Neural progenitor cell (in vitro differentiated cells): ENCODE measurements around the gene STX19. TPM values are rescaled to one million over a fixed set of nuclear protein-coding genes. Genes with fewer than 3 reads are reported as not detected.
"Not testable (repeated sequence)": the region's sequence is repeated elsewhere in the genome, so short reads cannot be mapped to it uniquely, and the experiment has no call there.

Experiments used
- DNase-seq: peaks from one replicate; pipeline ENCODE4 v3.0.0-alpha.2; 2016; ENCODE audit warnings: low spot score
- H2AFZ ChIP-seq: fragments of 200-600 bp; sonication (generic); replicated peaks from 2 replicates; pipeline ENCODE4 v1.6.1; 2016; ENCODE audit warnings: antibody characterized with exemption
- H3F3A ChIP-seq: fragments of 200-600 bp; sonication (generic); 2 replicates; pipeline ENCODE4 v1.6.1; 2016; ENCODE audit warnings: antibody characterized with exemption, low read depth
- H3K27ac ChIP-seq: fragments of 200-600 bp; sonication (generic); 2 replicates; pipeline ENCODE4 v1.5.1; 2016; ENCODE audit warnings: mild to moderate bottlenecking
- H3K27me3 ChIP-seq: fragments of 200-600 bp; sonication (generic); 2 replicates; pipeline ENCODE4 v1.6.1; 2016; ENCODE audit warnings: mild to moderate bottlenecking, moderate library complexity
- H3K36me3 ChIP-seq: fragments of 200-600 bp; sonication (generic); 2 replicates; pipeline ENCODE4 v1.5.1; 2016
- H3K4me1 ChIP-seq: fragments of 200-600 bp; sonication (generic); 2 replicates; pipeline ENCODE4 v1.6.1; 2016; ENCODE audit warnings: mixed run types
- H3K4me2 ChIP-seq: fragments of 200-600 bp; sonication (generic); 2 replicates; pipeline ENCODE4 v1.6.1; 2016
- H3K4me3 ChIP-seq: fragments of 200-600 bp; sonication (generic); 2 replicates; pipeline ENCODE4 v1.5.1; 2016
- H3K79me2 ChIP-seq: fragments of 200-600 bp; sonication (generic); 2 replicates; pipeline ENCODE4 v1.6.1; 2016; ENCODE audit warnings: low read depth
- H3K9ac ChIP-seq: fragments of 200-600 bp; sonication (generic); 2 replicates; pipeline ENCODE4 v1.6.1; 2016
- H3K9me3 ChIP-seq: fragments of 200-600 bp; sonication (generic); 2 replicates; pipeline ENCODE4 v1.5.1; 2016; ENCODE audit warnings: low read depth
- H4K20me1 ChIP-seq: fragments of 200-600 bp; sonication (generic); 2 replicates; pipeline ENCODE4 v1.6.1; 2016; ENCODE audit warnings: low read depth
- H3K27ac Mint-ChIP-seq: 3 replicates; pipeline ENCODE4 v1.8.0; 2021; ENCODE audit warnings: mixed read lengths
- H3K27me3 Mint-ChIP-seq: 2 replicates; pipeline ENCODE4 v1.8.0; 2022; ENCODE audit warnings: low read depth, mild to moderate bottlenecking, inconsistent platforms, moderate library complexity, mixed read lengths; ENCODE audit not compliant: insufficient read depth
- H3K36me3 Mint-ChIP-seq: 3 replicates; pipeline ENCODE4 v1.8.0; 2021; ENCODE audit warnings: mixed read lengths
- H3K4me1 Mint-ChIP-seq: 3 replicates; pipeline ENCODE4 v1.8.0; 2021; ENCODE audit warnings: mixed read lengths
- H3K4me3 Mint-ChIP-seq: 3 replicates; pipeline ENCODE4 v1.8.0; 2021; ENCODE audit warnings: mild to moderate bottlenecking, moderate library complexity, mixed read lengths
- H3K9me3 Mint-ChIP-seq: 3 replicates; pipeline ENCODE4 v1.8.0; 2020; ENCODE audit warnings: mixed read lengths
- CTCF ChIP-seq: fragments of 200-600 bp; sonication (generic); IDR thresholded peaks from 2 replicates; pipeline ENCODE4 v1.5.1; 2017; ENCODE audit warnings: antibody characterized with exemption, mild to moderate bottlenecking
- EZH2 ChIP-seq: fragments of 200-600 bp; sonication (generic); IDR thresholded peaks from 2 replicates; pipeline ENCODE4 v1.6.1; 2017; ENCODE audit warnings: antibody characterized with exemption, mild to moderate bottlenecking, moderate library complexity
- EZH2phosphoT487 ChIP-seq: fragments of 200-600 bp; sonication (generic); IDR thresholded peaks from 2 replicates; pipeline ENCODE4 v1.6.1; 2017; ENCODE audit warnings: antibody characterized with exemption
- total RNA-seq: library from RNA; depleted of rRNA; stranded (reverse); fragments of >200 nt; gene quantifications from 2 replicates; pipeline ENCODE4 v1.2.3, GENCODE V29; 2015; ENCODE audit warnings: low replicate concordance

STX19 gene
- total RNA-seq, 1 donor from 2014 or later = not detected

- no peak overlapping the region for H2AFZ ChIP-seq
- no peak for DNase-seq
- Mint-ChIP-seq H3K9me3 (no peaks in the 10 kb centered on the region), H3K27ac (no peak overlapping the region), H3K36me3 (peaks cover 6% of the 10 kb centered on the region), H3K4me3 (no peak overlapping the region), H3K4me1 (no peaks in the 10 kb centered on the region), H3K27me3 (no peaks in the 10 kb centered on the region)
- no peaks in the 10 kb centered on the region for H3K27me3 ChIP-seq
- H3K4me2 ChIP-seq = no peak overlapping the region
- no peak overlapping the region for H3K9ac ChIP-seq
- no peaks in the 10 kb centered on the region for H3K36me3 ChIP-seq
- no peak overlapping the region for H3K27ac ChIP-seq
- TF ChIP-seq CTCF (no peak), EZH2 (no peak), EZH2phosphoT487 (no peak)
- no peaks in the 10 kb centered on the region for H3K4me1 ChIP-seq
- H4K20me1 ChIP-seq = no peaks in the 10 kb centered on the region
- H3K79me2 ChIP-seq = no peaks in the 10 kb centered on the region
- H3K9me3 ChIP-seq = no peaks in the 10 kb centered on the region
- no peaks in the 10 kb centered on the region for H3F3A ChIP-seq
- no peak overlapping the region for H3K4me3 ChIP-seq
These were observed 22.1 kb upstream of the STX19 start for GRCh38 chr3:94050546-94050945.

GRCh38 chr3:94049267-94049666 is 20.9 kb upstream of the STX19 start:
- no peaks in the 10 kb centered on the region for H3K9me3 ChIP-seq
- no peaks in the 10 kb centered on the region for H3K36me3 ChIP-seq
- Mint-ChIP-seq H3K27me3 (no peaks in the 10 kb centered on the region), H3K27ac (no peak overlapping the region), H3K4me1 (no peaks in the 10 kb centered on the region), H3K4me3 (no peak overlapping the region), H3K36me3 (peaks cover 14% of the 10 kb centered on the region), H3K9me3 (peaks cover 7% of the 10 kb centered on the region)
- H3K4me2 ChIP-seq = no peak overlapping the region
- H3K4me1 ChIP-seq = no peaks in the 10 kb centered on the region
- no peak for TF ChIP-seq EZH2phosphoT487
- no peak for TF ChIP-seq EZH2
- TF ChIP-seq CTCF = no peak
- no peak overlapping the region for H3K9ac ChIP-seq
- H4K20me1 ChIP-seq = no peaks in the 10 kb centered on the region
- H3F3A ChIP-seq = no peaks in the 10 kb centered on the region
- H3K27me3 ChIP-seq = no peaks in the 10 kb centered on the region
- DNase-seq = no peak
- no peak overlapping the region for H3K27ac ChIP-seq
- H3K79me2 ChIP-seq = no peaks in the 10 kb centered on the region
- no peak overlapping the region for H3K4me3 ChIP-seq
- no peak overlapping the region for H2AFZ ChIP-seq

DNA sequence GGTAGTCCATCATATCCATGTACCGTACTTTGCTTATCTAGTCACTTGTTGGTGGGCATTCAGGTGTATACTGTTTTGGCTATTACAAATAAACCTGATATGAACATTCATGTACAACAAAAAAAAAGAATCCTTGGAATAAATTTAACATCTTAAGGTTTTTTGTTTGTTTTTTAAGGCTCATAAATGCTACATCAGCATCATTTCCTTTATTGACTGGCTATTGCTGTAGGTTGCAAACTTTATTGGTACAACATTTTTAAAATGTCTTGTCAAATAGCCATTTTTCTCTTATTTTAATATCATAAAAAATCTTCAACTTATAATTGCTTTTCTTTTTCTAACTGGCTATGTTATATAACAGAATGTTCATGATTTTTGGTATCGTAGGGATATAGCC is 18.1 kb upstream of the STX19 start:
- H3K27ac ChIP-seq = no peak overlapping the region
- no peaks in the 10 kb centered on the region for H3K4me1 ChIP-seq
- Mint-ChIP-seq H3K27me3 (no peaks in the 10 kb centered on the region), H3K27ac (no peak overlapping the region), H3K36me3 (peaks cover 23% of the 10 kb centered on the region), H3K9me3 (peaks cover 15% of the 10 kb centered on the region), H3K4me1 (no peaks in the 10 kb centered on the region), H3K4me3 (no peak overlapping the region)
- H3K4me3 ChIP-seq = no peak overlapping the region
- H3F3A ChIP-seq = peaks cover 8% of the 10 kb centered on the region
- H4K20me1 ChIP-seq = no peaks in the 10 kb centered on the region
- no peak overlapping the region for H3K9ac ChIP-seq
- H3K4me2 ChIP-seq = no peak overlapping the region
- no peak for DNase-seq
- H2AFZ ChIP-seq = no peak overlapping the region
- TF ChIP-seq CTCF = no peak
- no peaks in the 10 kb centered on the region for H3K79me2 ChIP-seq
- peaks cover 4% of the 10 kb centered on the region for H3K36me3 ChIP-seq
- H3K27me3 ChIP-seq = no peaks in the 10 kb centered on the region
- H3K9me3 ChIP-seq = peaks cover 3% of the 10 kb centered on the region

DNA sequence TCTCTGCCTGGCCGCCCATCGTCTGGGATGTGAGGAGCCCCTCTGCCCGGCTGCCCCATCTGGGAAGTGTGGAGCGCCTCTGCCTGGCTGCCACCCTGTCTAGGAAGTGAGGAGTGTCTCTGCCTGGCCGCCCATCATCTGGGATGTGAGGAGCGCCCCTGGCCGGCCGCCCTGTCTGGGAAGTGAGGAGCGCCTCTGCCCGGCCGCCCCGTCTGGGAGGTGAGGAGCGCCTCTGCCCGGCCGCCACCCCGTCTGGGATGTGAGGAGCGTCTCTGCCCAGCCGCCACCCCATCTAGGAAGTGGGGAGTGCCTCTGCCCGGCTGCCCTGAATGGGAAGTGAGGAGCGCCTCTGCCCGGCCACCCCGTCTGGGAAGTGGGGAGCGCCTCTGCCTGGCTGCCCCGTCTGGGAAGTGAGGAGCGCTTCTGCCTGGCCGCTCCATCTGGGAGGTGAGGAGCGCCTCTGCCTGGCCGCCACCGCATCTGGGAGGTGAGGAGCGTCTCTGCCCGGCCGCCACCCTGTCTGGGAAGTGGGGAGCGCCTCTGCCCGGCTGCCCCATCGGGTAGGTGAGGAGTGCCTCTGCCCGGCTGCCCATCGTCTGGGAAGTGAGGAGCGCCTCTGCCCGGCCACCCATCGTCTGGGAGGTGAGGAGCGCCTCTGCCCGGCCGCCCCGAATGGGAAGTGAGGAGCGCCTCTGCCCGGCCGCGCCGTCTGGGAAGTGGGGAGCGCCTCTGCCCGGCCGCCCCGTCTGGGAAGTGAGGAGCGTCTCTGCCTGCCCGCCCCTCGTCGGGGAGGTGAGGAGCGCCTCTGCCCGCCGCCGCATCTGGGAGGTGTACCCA is 15.9 kb upstream of the STX19 start:
- not testable (repeated sequence) for H3K9ac ChIP-seq, H3F3A ChIP-seq, H3K27ac ChIP-seq, H3K27me3 ChIP-seq, H3K27me3 Mint-ChIP-seq, H3K79me2 ChIP-seq, H3K4me2 ChIP-seq, H3K4me1 Mint-ChIP-seq, H3K9me3 ChIP-seq, H2AFZ ChIP-seq, H3K4me3 ChIP-seq, H4K20me1 ChIP-seq, H3K27ac Mint-ChIP-seq, H3K4me3 Mint-ChIP-seq, DNase-seq, H3K4me1 ChIP-seq
- peaks cover 14% of the 10 kb centered on the region for H3K36me3 ChIP-seq
- peaks cover 22% of the 10 kb centered on the region for H3K36me3 Mint-ChIP-seq
- peaks cover 15% of the 10 kb centered on the region for H3K9me3 Mint-ChIP-seq
